ENCODE measurements around the gene RBM15.

DNA sequence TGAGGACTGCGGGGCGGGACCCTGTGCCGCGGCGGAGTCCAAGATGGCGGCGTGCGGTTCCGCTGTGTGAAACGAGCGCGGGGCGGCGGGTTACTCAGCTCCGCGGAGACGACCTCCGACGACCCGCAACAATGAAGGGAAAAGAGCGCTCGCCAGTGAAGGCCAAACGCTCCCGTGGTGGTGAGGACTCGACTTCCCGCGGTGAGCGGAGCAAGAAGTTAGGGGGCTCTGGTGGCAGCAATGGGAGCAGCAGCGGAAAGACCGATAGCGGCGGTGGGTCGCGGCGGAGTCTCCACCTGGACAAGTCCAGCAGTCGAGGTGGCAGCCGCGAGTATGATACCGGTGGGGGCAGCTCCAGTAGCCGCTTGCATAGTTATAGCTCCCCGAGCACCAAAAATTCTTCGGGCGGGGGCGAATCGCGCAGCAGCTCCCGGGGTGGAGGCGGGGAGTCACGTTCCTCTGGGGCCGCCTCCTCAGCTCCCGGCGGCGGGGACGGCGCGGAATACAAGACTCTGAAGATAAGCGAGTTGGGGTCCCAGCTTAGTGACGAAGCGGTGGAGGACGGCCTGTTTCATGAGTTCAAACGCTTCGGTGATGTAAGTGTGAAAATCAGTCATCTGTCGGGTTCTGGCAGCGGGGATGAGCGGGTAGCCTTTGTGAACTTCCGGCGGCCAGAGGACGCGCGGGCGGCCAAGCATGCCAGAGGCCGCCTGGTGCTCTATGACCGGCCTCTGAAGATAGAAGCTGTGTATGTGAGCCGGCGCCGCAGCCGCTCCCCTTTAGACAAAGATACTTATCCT lies 430 bp downstream of the RBM15 start:
- no peak for TF ChIP-seq EZH2 (IDR thresholded peaks at IDR 0.05; ENCODE audit: borderline replicate concordance, low read length)
- TF ChIP-seq, protein P1, sequence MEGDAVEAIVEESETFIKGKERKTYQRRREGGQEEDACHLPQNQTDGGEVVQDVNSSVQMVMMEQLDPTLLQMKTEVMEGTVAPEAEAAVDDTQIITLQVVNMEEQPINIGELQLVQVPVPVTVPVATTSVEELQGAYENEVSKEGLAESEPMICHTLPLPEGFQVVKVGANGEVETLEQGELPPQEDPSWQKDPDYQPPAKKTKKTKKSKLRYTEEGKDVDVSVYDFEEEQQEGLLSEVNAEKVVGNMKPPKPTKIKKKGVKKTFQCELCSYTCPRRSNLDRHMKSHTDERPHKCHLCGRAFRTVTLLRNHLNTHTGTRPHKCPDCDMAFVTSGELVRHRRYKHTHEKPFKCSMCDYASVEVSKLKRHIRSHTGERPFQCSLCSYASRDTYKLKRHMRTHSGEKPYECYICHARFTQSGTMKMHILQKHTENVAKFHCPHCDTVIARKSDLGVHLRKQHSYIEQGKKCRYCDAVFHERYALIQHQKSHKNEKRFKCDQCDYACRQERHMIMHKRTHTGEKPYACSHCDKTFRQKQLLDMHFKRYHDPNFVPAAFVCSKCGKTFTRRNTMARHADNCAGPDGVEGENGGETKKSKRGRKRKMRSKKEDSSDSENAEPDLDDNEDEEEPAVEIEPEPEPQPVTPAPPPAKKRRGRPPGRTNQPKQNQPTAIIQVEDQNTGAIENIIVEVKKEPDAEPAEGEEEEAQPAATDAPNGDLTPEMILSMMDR (IDR thresholded peaks at IDR 0.05; ENCODE audit: low read length), result no peak

Measured in OCI-LY1 (cell line).